GM18526 (cell line): ENCODE data around the gene WDR53.

ENCODE experiments used
- POLR2A ChIP-seq: IDR thresholded peaks from 3 replicates; pipeline ENCODE4 v1.6.1; 2011; ENCODE audit not compliant: insufficient read length; ENCODE audit errors: extremely low read depth

Gene WDR53

GRCh38 chr3:196528639-196529233, 39.6 kb downstream of the WDR53 start:
- TF ChIP-seq POLR2A: peak; percentile 82

GRCh38 chr3:196525141-196525540, 43.2 kb downstream of the WDR53 start:
- no peak for TF ChIP-seq POLR2A

- TF ChIP-seq POLR2A: no peak
Measured at GRCh38 chr3:196524527-196524926, 43.8 kb downstream of the WDR53 start.

- TF ChIP-seq POLR2A: no peak
Measured at GRCh38 chr3:196523841-196524240, 44.5 kb downstream of the WDR53 start.

- no peak for TF ChIP-seq POLR2A
Measured at GRCh38 chr3:196519718-196520082, 48.7 kb downstream of the WDR53 start.

GRCh38 chr3:196518966-196519717, 49.2 kb downstream of the WDR53 start:
- no peak for TF ChIP-seq POLR2A

- TF ChIP-seq POLR2A: no peak
Measured at GRCh38 chr3:196517919-196518318, 50.4 kb downstream of the WDR53 start.

- TF ChIP-seq POLR2A: no peak
Measured at GRCh38 chr3:196517162-196517800, 51.1 kb downstream of the WDR53 start.

GRCh38 chr3:196514913-196515621, 53.3 kb downstream of the WDR53 start, which contains the start of gene SMCO1:
Gene SMCO1 (minus strand): TSS chr3:196515346. CDS start chr3:196515209, 137 bp downstream.
- no peak for TF ChIP-seq POLR2A

GRCh38 chr3:196514350-196514716, 54.0 kb downstream of the WDR53 start:
- TF ChIP-seq POLR2A: no peak

GRCh38 chr3:196513697-196514349, 54.5 kb downstream of the WDR53 start:
- TF ChIP-seq POLR2A: no peak

GRCh38 chr3:196506687-196507086, 61.7 kb downstream of the WDR53 start:
- no peak for TF ChIP-seq POLR2A

GRCh38 chr3:196504556-196504955, 63.8 kb downstream of the WDR53 start:
- no peak for TF ChIP-seq POLR2A
